Astrocyte (in vitro differentiated cells and primary cell): ENCODE measurements around the gene DUSP5. TPM values are rescaled to one million over a fixed set of nuclear protein-coding genes. Genes with fewer than 3 reads are reported as not detected.
A peak's percentile ranks its signal among the peaks of the same experiment; 100 is the strongest.

Source experiments
- DNase-seq: peaks from one replicate; pipeline ENCODE4 v3.0.0-alpha.2; 2010; ENCODE audit warnings: low read depth
- FAIRE-seq: peaks from 2 replicates; lab custom pipeline; 2011; peaks lifted over from hg19 to GRCh38; lab: Jason Lieb, UNC
- H2AFZ ChIP-seq: 2 replicates; pipeline ENCODE4 v1.6.0; 2012; ENCODE audit warnings: low read depth, low read length, inconsistent platforms
- H3K27ac ChIP-seq: 2 replicates; pipeline ENCODE4 v1.5.1; 2011; ENCODE audit warnings: low read depth, low read length, inconsistent platforms
- H3K27me3 ChIP-seq: 2 replicates; pipeline ENCODE4 v1.6.0; 2011; ENCODE audit warnings: low read length, inconsistent platforms; ENCODE audit not compliant: insufficient read depth
- H3K36me3 ChIP-seq: 2 replicates; pipeline ENCODE4 v1.5.1; 2011; ENCODE audit warnings: low read length, inconsistent platforms; ENCODE audit not compliant: insufficient read depth
- H3K4me1 ChIP-seq: 2 replicates; pipeline ENCODE4 v1.5.1; 2011; ENCODE audit warnings: low read length, inconsistent platforms; ENCODE audit not compliant: insufficient read depth
- H3K4me2 ChIP-seq: 2 replicates; pipeline ENCODE4 v1.6.0; 2012; ENCODE audit warnings: low read length, inconsistent platforms
- H3K4me3 ChIP-seq: 2 replicates; pipeline ENCODE4 v1.5.1; 2011; ENCODE audit warnings: low read depth, mild to moderate bottlenecking, low read length, inconsistent platforms; ENCODE audit not compliant: insufficient read depth
- H3K79me2 ChIP-seq: 2 replicates; pipeline ENCODE4 v1.6.0; 2012; ENCODE audit warnings: mild to moderate bottlenecking, low read length, inconsistent platforms; ENCODE audit not compliant: insufficient read depth
- H3K9ac ChIP-seq: 2 replicates; pipeline ENCODE4 v1.6.0; 2012; ENCODE audit warnings: mild to moderate bottlenecking, low read length, inconsistent platforms
- H3K9me3 ChIP-seq: 2 replicates; pipeline ENCODE4 v1.5.1; 2012; ENCODE audit warnings: low read depth, mild to moderate bottlenecking, low read length, inconsistent platforms; ENCODE audit not compliant: insufficient read depth
- H4K20me1 ChIP-seq: 2 replicates; pipeline ENCODE4 v1.6.0; 2012; ENCODE audit warnings: low read length, inconsistent platforms; ENCODE audit not compliant: insufficient read depth
- H3K27ac Mint-ChIP-seq: one replicate; pipeline ENCODE4 v1.8.0; 2021; ENCODE audit warnings: mild to moderate bottlenecking, mixed read lengths; ENCODE audit not compliant: unreplicated experiment
- H3K27me3 Mint-ChIP-seq: one replicate; pipeline ENCODE4 v1.8.0; 2021; ENCODE audit warnings: low read depth, mixed read lengths; ENCODE audit not compliant: unreplicated experiment
- H3K36me3 Mint-ChIP-seq: one replicate; pipeline ENCODE4 v1.8.0; 2021; ENCODE audit warnings: low read depth, mixed read lengths; ENCODE audit not compliant: unreplicated experiment
- H3K4me1 Mint-ChIP-seq: one replicate; pipeline ENCODE4 v1.8.0; 2021; ENCODE audit warnings: low read depth, mixed read lengths; ENCODE audit not compliant: unreplicated experiment
- H3K4me3 Mint-ChIP-seq: one replicate; pipeline ENCODE4 v1.8.0; 2021; ENCODE audit warnings: mild to moderate bottlenecking, moderate library complexity, mixed read lengths; ENCODE audit not compliant: unreplicated experiment
- H3K9me3 Mint-ChIP-seq: one replicate; pipeline ENCODE4 v1.8.0; 2021; ENCODE audit warnings: mild to moderate bottlenecking, mixed read lengths; ENCODE audit not compliant: unreplicated experiment
- EZH2 ChIP-seq: IDR thresholded peaks from 2 replicates; pipeline ENCODE4 v1.6.1; 2012; ENCODE audit warnings: mild to moderate bottlenecking, low read length, inconsistent platforms; ENCODE audit not compliant: insufficient read depth
- total RNA-seq: library from RNA; stranded (reverse); gene quantifications from 2 replicates; pipeline ENCODE4 v1.2.1, GENCODE V29; 2021
- TF ChIP-seq, protein P1 (sequence below): IDR thresholded peaks from 2 replicates; pipeline ENCODE4 v1.5.1; 2011; ENCODE audit warnings: low read depth, mild to moderate bottlenecking, inconsistent platforms, low read length, moderate library complexity; ENCODE audit not compliant: insufficient read depth

The DUSP5 gene
- total RNA-seq, 1 donor from 2014 or later, result 36.4 TPM

DNA sequence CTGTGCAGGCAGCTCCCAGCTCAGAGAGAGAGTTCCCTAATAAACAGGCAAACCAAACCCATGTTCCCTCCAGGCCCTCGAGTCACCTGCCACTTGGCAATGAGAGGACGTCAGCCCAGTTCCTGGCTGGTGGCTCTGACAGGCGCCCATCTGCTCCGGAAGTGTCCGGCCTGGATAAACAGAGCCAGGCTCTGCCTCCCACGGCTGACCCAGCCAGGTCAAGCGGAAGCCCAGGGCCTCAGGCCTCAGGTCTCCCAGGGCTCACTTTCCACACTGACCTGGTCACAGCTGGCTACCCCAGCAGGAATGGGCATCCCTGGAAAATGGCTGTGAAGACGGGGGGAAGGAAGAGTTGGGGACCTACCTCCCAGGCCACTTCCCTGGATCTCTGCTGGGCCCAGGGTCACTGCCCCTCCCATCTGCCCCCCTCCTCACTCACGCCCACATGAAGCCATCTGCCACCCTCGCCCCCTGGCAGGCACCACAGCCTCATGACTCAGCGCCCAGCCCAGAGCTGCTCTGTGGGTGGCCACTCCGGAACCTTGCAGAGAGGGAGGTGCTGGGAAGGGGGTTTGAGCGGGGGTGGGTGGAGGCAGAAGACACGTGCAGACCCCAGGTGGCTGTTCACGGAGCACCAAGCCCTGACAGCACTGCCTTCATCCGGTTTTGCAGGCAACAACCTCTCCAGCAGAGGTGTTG, 37.4 kb upstream of the DUSP5 start:
- no peak overlapping the region for H2AFZ ChIP-seq
- no peak for FAIRE-seq

DNA sequence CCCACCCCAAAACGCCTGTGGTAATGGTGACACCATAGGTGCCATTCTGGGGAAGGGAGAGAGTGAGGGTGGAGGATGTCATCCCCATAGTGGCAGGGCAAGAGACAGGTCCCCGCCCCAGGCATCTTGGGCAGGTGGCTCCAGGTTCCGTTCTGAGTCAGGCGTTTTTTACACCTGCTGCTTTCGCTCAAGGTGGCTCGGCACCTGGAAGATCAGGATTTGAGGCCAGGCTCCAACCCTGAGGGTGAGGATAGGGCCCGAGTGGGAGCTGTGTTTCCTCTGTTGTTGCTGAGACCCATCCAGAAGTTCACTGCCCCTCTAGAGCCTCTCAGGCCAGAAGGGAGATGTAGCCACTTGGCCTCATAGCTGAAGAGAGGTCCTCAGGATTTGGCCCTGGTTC, 36.6 kb upstream of the DUSP5 start:
- peaks cover 22% of the 10 kb centered on the region for H3K27me3 Mint-ChIP-seq
- no peak for DNase-seq
- peaks cover 20% of the 10 kb centered on the region for H3K4me1 ChIP-seq
- TF ChIP-seq, protein P1, sequence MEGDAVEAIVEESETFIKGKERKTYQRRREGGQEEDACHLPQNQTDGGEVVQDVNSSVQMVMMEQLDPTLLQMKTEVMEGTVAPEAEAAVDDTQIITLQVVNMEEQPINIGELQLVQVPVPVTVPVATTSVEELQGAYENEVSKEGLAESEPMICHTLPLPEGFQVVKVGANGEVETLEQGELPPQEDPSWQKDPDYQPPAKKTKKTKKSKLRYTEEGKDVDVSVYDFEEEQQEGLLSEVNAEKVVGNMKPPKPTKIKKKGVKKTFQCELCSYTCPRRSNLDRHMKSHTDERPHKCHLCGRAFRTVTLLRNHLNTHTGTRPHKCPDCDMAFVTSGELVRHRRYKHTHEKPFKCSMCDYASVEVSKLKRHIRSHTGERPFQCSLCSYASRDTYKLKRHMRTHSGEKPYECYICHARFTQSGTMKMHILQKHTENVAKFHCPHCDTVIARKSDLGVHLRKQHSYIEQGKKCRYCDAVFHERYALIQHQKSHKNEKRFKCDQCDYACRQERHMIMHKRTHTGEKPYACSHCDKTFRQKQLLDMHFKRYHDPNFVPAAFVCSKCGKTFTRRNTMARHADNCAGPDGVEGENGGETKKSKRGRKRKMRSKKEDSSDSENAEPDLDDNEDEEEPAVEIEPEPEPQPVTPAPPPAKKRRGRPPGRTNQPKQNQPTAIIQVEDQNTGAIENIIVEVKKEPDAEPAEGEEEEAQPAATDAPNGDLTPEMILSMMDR, result no peak
- TF ChIP-seq EZH2, result no peak
- no peaks in the 10 kb centered on the region for H3K9me3 Mint-ChIP-seq
- no peaks in the 10 kb centered on the region for H3K9me3 ChIP-seq
- no peak overlapping the region for H3K9ac ChIP-seq
- FAIRE-seq, result no peak
- no peak overlapping the region for H2AFZ ChIP-seq
- H3K27ac Mint-ChIP-seq, result no peak overlapping the region
- no peaks in the 10 kb centered on the region for H3K79me2 ChIP-seq
- H3K27ac ChIP-seq, result no peak overlapping the region
- peaks cover 34% of the 10 kb centered on the region for H3K4me1 Mint-ChIP-seq
- no peaks in the 10 kb centered on the region for H3K27me3 ChIP-seq
- H3K4me3 ChIP-seq, result no peak overlapping the region
- no peaks in the 10 kb centered on the region for H3K36me3 Mint-ChIP-seq
- H3K4me3 Mint-ChIP-seq, result no peak overlapping the region
- no peaks in the 10 kb centered on the region for H3K36me3 ChIP-seq
- H4K20me1 ChIP-seq, result no peaks in the 10 kb centered on the region
- H3K4me2 ChIP-seq, result no peak overlapping the region

More for the DNA sequence above, 37.4 kb upstream of the DUSP5 start:
- Histone ChIP-seq H3K4me2 (peak overlapping the region; percentile 61), H3K27me3 (no peaks in the 10 kb centered on the region), H3K36me3 (no peaks in the 10 kb centered on the region), H3K79me2 (no peaks in the 10 kb centered on the region), H3K9me3 (no peaks in the 10 kb centered on the region), H3K9ac (no peak overlapping the region), H3K4me1 (peaks cover 20% of the 10 kb centered on the region), H3K27ac (no peak overlapping the region), H4K20me1 (no peaks in the 10 kb centered on the region), H3K4me3 (no peak overlapping the region)
- TF ChIP-seq, protein P1, result no peak
- no peak for TF ChIP-seq EZH2
- H3K36me3 Mint-ChIP-seq, result no peaks in the 10 kb centered on the region
- H3K27ac Mint-ChIP-seq, result no peak overlapping the region
- H3K9me3 Mint-ChIP-seq, result no peaks in the 10 kb centered on the region
- no peak overlapping the region for H3K4me3 Mint-ChIP-seq
- H3K27me3 Mint-ChIP-seq, result peaks cover 28% of the 10 kb centered on the region
- DNase-seq, result peak; percentile 14
- H3K4me1 Mint-ChIP-seq, result peaks cover 41% of the 10 kb centered on the region

DNA sequence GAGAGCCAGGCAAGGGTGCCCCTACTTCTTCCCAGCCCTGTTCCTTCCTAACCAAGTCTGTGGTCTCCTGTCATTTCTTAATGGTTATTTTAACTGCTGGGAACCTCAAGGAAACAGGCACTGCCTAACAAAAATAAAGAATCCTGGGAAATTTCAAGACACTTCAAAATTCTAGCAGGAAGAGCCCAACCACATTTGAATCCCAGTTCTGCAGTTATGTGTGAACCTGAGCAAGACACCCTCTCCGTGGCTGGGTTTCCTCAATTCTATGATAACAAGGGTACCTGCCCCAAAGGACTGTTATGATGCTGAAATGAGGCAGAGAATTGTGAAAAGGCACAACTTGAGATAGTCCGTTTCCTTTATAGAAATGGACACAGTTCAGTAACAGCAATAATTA, 36.2 kb upstream of the DUSP5 start:
- no peak overlapping the region for H3K9ac ChIP-seq
- H3K36me3 ChIP-seq, result no peaks in the 10 kb centered on the region
- Mint-ChIP-seq H3K27ac (no peak overlapping the region), H3K9me3 (no peaks in the 10 kb centered on the region), H3K4me3 (no peak overlapping the region), H3K27me3 (peaks cover 19% of the 10 kb centered on the region), H3K4me1 (peaks cover 31% of the 10 kb centered on the region), H3K36me3 (no peaks in the 10 kb centered on the region)
- H3K9me3 ChIP-seq, result no peaks in the 10 kb centered on the region
- H3K4me1 ChIP-seq, result peaks cover 17% of the 10 kb centered on the region
- no peak overlapping the region for H3K27ac ChIP-seq
- H2AFZ ChIP-seq, result no peak overlapping the region
- H4K20me1 ChIP-seq, result no peaks in the 10 kb centered on the region
- H3K4me3 ChIP-seq, result no peak overlapping the region
- no peaks in the 10 kb centered on the region for H3K27me3 ChIP-seq
- FAIRE-seq, result no peak
- no peaks in the 10 kb centered on the region for H3K79me2 ChIP-seq
- no peak for DNase-seq
- H3K4me2 ChIP-seq, result no peak overlapping the region
- no peak for TF ChIP-seq EZH2
- TF ChIP-seq, protein P1, result no peak
